Mucosa of rectum (tissue), 2 donors: ENCODE results near the gene ALOXE3.
"Not testable (repeated sequence)": the region's sequence is repeated elsewhere in the genome, so short reads cannot be mapped to it uniquely, and the experiment has no call there.

Experiments used
- H3K27ac ChIP-seq, 2 donors: one replicate each; pipeline ENCODE4 v1.7.0; 2013; ENCODE audit warnings: inconsistent platforms in 2 of 2, low read depth in 2 of 2, low read length in 2 of 2
- H3K27me3 ChIP-seq, 2 donors: one replicate each; pipeline ENCODE4 v1.7.0; 2013; ENCODE audit warnings: low read length in 2 of 2; ENCODE audit not compliant: control insufficient read depth in 2 of 2, insufficient read depth in 2 of 2
- H3K36me3 ChIP-seq, 2 donors: one replicate each; pipeline ENCODE4 v1.7.0; 2013; ENCODE audit warnings: low read length in 2 of 2; ENCODE audit not compliant: control insufficient read depth in 2 of 2, insufficient read depth in 2 of 2
- H3K4me1 ChIP-seq, 2 donors: one replicate each; pipeline ENCODE4 v1.7.0; 2013; ENCODE audit warnings: low read length in 2 of 2, mild to moderate bottlenecking in 1 of 2; ENCODE audit not compliant: control insufficient read depth in 2 of 2, insufficient read depth in 2 of 2
- H3K4me3 ChIP-seq, 2 donors: one replicate each; pipeline ENCODE4 v1.7.0; 2013; ENCODE audit warnings: low read length in 2 of 2
- H3K9ac ChIP-seq, 2 donors: one replicate each; pipeline ENCODE4 v1.7.0; 2013; ENCODE audit warnings: low read length in 2 of 2, low read depth in 1 of 2, mild to moderate bottlenecking in 1 of 2
- H3K9me3 ChIP-seq, 2 donors: one replicate each; pipeline ENCODE4 v1.7.0; 2013; ENCODE audit warnings: low read length in 2 of 2; ENCODE audit not compliant: control insufficient read depth in 2 of 2
- donor health status: healthy.
- donor health status: Normal muscosa, but diverticular disease.

The ALOXE3 gene

DNA sequence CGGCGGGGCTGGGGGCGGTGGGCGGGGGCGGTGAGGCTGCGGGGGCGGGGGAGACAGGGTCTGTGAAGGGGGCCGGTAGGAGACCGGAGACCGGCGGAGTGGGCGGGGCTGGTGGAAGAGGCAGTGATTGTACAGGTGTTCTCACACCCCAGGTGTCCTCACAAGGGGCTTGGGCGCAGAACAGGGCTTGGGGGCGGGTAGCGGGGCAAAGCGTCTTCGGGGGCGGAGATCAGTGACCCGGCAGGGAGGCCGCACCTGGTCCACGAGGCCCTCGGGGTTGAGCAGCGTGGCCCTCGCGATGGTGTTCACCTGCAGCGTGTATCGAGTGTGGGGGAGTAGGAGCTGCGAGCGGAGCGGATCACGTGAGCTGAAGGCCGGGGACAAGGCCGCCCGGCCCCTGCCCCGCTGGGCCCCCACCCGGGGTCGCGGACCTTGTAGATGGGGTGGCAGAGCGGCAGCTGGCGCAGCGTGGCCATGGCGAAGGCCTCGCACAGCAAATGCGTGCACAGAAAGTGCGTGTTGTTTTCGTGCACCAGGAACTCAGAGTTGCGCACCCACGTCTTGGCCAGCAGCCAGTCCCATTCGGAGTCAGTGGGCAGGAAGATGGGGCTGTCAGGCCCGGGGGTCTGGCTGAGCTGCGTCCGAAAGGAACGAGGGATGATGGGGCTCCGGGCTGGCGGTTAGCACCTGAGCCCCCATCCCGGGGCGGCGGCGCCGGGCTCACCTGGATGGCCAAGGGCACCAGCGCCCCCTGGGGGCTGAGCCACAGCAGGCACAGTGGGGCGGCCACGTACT is 8.5 kb downstream of the ALOXE3 start:
- Histone ChIP-seq H3K36me3 (no peaks in the 10 kb centered on the region), H3K27me3 (peaks cover 25 to 34% of the 10 kb centered on the region in 2 donors), H3K9me3 (no peaks in the 10 kb centered on the region), H3K9ac (peak overlapping the region in 1 of 2 donors; percentile 31), H3K4me3 (peak overlapping the region; percentile 60 to 61), H3K4me1 (peaks cover 6% of the 10 kb centered on the region in 2 donors), H3K27ac (no peak overlapping the region)

DNA sequence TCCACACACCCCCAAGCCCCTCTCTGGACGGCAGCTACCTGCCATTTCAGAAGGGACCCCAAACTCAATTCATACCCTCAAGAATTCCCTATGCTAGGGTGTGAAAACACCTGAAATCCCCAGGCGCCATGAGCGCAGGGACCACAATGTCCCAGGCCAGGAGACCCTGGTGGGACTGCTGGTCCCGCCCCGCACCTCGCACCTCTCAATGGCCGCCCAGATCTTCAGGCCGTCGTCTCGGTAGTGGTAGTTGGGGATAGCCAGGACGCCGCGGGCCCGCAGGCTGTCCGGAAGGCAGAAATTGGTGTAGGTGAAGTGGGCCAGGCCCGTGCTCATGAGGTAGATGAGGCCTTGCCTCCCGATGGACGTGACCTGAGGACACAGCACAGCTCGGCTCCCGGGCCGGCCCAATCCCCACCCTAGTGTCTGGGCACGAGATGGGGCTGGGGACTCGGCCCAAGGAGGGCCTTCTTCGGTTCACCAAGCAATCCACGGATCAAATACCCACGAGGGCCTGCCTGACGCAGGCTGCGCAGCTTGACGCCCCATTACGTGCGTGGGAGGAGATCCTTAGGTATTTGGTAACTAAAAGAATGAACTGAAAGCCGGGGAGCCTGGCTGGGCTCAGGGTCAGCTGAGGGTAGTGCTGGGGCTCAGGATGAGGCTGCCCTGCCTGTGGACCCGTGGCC is 9.2 kb downstream of the ALOXE3 start:
- Histone ChIP-seq H3K27me3 (peaks cover 19 to 27% of the 10 kb centered on the region in 2 donors), H3K27ac (no peak overlapping the region), H3K36me3 (no peaks in the 10 kb centered on the region), H3K4me3 (no peak overlapping the region), H3K9ac (no peak overlapping the region), H3K9me3 (no peaks in the 10 kb centered on the region), H3K4me1 (peaks cover 6% of the 10 kb centered on the region in 2 donors)

DNA sequence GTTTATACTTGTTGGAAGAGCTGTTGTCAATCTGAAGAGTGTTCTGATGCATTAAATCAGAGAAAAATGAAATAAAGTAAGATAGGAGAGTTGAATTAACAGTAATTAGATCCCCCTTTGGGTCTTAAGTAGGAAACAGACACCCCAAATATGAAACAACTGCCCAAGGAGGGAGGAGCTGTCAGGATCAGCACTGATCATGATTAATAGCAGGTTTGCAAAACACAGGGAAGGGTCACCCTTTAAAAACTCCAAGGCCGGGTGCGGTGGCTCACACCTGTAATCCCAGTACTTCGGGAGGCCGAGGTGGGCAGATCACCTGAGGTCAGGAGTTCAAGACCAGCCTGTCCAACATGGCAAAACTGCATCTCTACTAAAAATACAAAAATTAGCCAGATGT is 11.3 kb downstream of the ALOXE3 start:
- not testable (repeated sequence) for H3K4me3 ChIP-seq, H3K4me1 ChIP-seq

DNA sequence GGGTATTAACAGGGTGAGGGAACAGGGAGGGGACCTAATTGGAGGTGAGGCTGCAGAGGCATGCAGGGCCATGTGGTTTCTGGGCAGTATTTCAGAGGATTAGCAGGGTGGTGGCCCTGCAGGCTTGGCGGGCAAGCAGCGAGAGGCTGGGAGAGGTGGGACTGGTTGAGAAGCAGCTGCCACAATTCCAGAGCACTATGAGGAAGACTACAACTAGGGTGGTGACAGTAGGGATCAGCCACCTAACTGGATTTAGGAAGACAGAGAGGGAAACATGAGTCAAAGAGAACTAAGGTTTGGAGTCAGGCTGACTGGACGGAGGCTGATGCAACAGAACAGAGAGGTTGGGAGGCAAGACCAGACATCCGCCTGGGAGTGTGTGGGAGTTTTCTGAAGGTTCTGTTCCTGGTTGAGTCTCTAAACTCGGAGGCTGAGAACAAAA is 12.3 kb downstream of the ALOXE3 start:
- no peak overlapping the region for H3K27ac ChIP-seq
- H3K9me3 ChIP-seq = no peaks in the 10 kb centered on the region
- H3K4me1 ChIP-seq = peaks cover 6% of the 10 kb centered on the region in 2 donors
- no peak overlapping the region for H3K9ac ChIP-seq
- H3K27me3 ChIP-seq = peaks cover 6 to 10% of the 10 kb centered on the region in 2 donors
- no peaks in the 10 kb centered on the region for H3K36me3 ChIP-seq
- H3K4me3 ChIP-seq = no peak overlapping the region

More for the DNA sequence above, 11.3 kb downstream of the ALOXE3 start:
- H3K27ac ChIP-seq, H3K36me3 ChIP-seq, H3K9ac ChIP-seq, H3K9me3 ChIP-seq: not testable (repeated sequence)
- H3K27me3 ChIP-seq = peaks cover 9 to 18% of the 10 kb centered on the region in 2 donors

DNA sequence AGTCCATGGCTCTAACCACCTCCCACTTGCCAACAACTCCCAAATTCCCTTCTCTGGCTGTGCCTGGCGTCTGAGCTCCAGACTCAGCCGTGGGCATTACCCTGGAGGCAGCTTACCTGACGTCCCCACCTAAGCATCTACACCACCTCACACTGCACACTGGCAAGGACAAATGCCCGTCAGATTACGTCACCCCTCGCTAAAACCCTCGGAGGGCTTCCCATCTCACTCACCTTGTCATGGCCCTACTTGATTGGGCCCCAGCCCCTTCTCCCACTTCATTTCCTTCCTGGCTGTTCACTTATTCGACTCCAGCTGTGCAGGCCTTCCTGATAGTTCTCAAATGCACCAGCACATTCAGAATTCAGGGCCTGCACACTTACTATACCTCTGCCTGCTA is 13.4 kb downstream of the ALOXE3 start:
- H3K9me3 ChIP-seq = no peaks in the 10 kb centered on the region
- peaks cover 3 to 4% of the 10 kb centered on the region in 2 donors for H3K27me3 ChIP-seq
- H3K4me3 ChIP-seq = no peak overlapping the region
- H3K36me3 ChIP-seq = no peaks in the 10 kb centered on the region
- no peak overlapping the region for H3K27ac ChIP-seq
- H3K4me1 ChIP-seq = peaks cover 3% of the 10 kb centered on the region in 2 donors
- no peak overlapping the region for H3K9ac ChIP-seq

DNA sequence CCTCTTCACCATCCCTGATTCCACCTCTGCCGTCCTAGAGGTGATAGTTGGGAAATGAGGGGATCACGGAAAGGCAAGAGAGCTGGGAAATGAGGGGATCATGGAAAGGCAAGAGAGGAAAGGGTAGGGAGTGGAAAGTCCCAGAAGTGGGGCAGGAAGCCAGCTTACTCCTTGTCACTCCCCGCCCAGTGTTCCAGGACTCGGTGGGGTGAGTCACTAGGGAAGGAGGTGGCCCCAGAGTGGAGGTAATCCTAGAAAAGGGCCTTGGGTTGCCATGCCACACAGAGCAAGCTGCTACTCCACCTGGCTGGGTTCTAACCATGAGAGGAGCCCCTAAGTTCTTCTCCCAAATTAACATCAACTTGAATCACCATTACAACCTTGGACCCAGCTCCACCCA is 14.8 kb downstream of the ALOXE3 start:
- no peaks in the 10 kb centered on the region for H3K4me1 ChIP-seq
- H3K27ac ChIP-seq = no peak overlapping the region
- H3K9ac ChIP-seq = no peak overlapping the region
- no peaks in the 10 kb centered on the region for H3K9me3 ChIP-seq
- H3K27me3 ChIP-seq = peaks cover 0 to 4% of the 10 kb centered on the region in 2 donors
- no peak overlapping the region for H3K4me3 ChIP-seq
- no peaks in the 10 kb centered on the region for H3K36me3 ChIP-seq

DNA sequence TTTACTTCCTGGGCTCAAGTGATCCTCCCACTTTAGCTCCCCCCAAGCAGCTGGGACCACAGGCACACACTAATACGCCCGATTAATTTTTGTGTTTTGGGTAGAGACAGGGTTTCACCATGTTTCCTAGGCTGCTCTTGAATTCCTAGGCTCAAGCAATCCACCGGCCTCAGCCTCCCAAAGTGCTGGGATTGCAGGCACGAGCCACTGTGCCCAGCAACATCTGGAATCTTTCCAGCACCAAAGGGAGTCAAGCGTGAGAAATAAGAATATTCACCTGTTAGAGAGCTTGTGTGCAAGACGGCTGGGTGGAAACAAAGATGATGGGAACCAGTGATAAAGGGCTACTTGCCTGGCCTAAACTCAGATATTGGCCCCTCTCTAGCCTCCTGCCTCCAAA is 16.6 kb downstream of the ALOXE3 start:
- Histone ChIP-seq H3K4me1 (no peaks in the 10 kb centered on the region), H3K27me3 (no peaks in the 10 kb centered on the region), H3K4me3 (no peak overlapping the region), H3K9ac (no peak overlapping the region), H3K9me3 (no peaks in the 10 kb centered on the region), H3K27ac (no peak overlapping the region), H3K36me3 (no peaks in the 10 kb centered on the region)

DNA sequence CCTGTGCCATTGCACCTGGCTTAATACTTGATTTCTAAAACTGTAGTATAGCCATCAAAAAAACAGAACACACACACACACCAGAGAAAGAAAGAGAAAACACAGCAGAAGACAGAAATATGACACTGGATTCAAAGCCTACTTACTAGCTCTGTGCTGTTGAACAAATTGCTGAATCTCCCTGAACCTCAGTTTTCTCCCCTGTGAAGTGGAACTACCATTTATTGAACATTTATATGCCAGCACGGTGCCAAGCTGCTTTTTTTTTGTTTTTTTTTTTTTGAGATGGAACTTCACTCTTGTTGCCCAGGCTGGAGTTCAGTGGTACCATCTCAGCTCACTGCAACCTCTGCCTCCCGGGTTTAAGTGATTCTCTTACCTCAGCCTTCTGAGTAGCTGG is 17.6 kb downstream of the ALOXE3 start:
- H3K9me3 ChIP-seq = no peaks in the 10 kb centered on the region
- no peaks in the 10 kb centered on the region for H3K36me3 ChIP-seq
- H3K27me3 ChIP-seq = no peaks in the 10 kb centered on the region
- no peak overlapping the region for H3K9ac ChIP-seq
- no peak overlapping the region for H3K27ac ChIP-seq
- no peaks in the 10 kb centered on the region for H3K4me1 ChIP-seq
- no peak overlapping the region for H3K4me3 ChIP-seq

DNA sequence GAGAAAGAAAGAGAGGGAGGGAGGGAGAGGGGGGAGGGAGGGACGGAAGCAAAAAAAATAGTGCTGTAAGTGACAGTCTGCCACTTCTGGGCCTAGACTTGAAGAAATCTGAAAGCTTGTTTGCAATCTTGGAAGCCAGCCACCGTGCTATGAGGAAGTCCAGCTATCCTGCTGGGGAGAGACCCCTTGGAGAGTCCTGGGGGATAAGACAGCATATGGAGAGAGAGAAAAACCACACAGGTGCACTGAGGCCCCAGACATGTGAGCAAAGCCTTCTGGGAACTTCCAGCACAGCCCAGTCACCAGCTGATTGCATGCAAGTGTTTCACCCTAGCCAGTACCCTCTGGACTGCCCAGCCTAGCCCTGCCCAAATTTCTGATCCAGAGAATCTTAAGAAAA is 18.2 kb downstream of the ALOXE3 start:
- no peaks in the 10 kb centered on the region for H3K4me1 ChIP-seq
- no peak overlapping the region for H3K27ac ChIP-seq
- no peaks in the 10 kb centered on the region for H3K27me3 ChIP-seq
- no peaks in the 10 kb centered on the region for H3K9me3 ChIP-seq
- no peak overlapping the region for H3K4me3 ChIP-seq
- no peaks in the 10 kb centered on the region for H3K36me3 ChIP-seq
- no peak overlapping the region for H3K9ac ChIP-seq

DNA sequence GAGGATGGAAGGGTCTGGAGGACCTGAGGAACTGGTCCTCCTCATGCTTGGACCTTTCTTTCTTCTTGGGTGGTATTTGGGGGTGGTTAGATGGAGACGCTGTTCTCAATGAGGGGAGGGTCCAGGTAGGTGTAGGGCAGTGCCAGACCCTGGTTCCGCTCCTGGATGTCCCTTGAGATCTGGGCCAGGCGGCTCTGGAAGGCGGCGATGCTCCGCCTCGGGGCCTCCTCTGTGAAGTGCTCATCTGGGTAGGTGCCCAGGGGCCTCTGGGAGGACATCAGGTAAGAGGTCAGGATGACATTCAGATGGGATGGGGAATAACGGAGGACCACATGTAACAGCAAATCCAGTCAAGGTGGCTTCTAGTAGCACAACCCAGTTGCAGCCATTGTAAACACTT is 21.8 kb downstream of the ALOXE3 start:
- Histone ChIP-seq H3K27ac (no peak overlapping the region), H3K36me3 (no peaks in the 10 kb centered on the region), H3K4me3 (no peak overlapping the region), H3K4me1 (peaks cover 0 to 2% of the 10 kb centered on the region in 2 donors), H3K9ac (no peak overlapping the region), H3K27me3 (peaks cover 3 to 7% of the 10 kb centered on the region in 2 donors), H3K9me3 (no peaks in the 10 kb centered on the region)
